Fibroblast of skin of right quadriceps (primary cell): ENCODE data around the gene CTTNBP2.

Source experiments
- DNase-seq: peaks from one replicate; pipeline ENCODE4 v3.0.0-alpha.2; 2013

Gene CTTNBP2

GRCh38 chr7:117873310-117874190 lies at the start of gene CTTNBP2:
Gene CTTNBP2 (minus strand): TSS chr7:117873441. CDS start chr7:117873415, 26 bp downstream.
- peak; percentile 28 for DNase-seq

DNA sequence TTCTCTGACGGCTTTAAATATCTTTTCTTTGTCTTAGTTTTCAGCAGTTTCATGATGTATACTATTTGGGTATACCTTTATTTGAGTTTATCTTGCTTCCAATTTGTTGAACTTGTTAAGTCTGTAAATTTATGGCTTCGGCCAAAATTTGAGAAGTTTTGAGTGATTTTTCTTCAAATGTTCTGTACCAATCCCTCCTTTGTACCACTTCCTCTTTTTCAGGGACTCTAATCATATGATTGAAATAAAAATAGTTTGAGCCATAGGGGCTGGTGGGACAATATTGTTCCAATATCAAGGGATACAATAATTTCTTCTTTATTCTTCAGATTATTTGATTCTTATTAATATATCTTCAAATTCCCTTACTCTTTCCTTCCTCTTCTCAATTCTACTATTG lies 43.1 kb upstream of the CTTNBP2 start:
- no peak for DNase-seq

DNA sequence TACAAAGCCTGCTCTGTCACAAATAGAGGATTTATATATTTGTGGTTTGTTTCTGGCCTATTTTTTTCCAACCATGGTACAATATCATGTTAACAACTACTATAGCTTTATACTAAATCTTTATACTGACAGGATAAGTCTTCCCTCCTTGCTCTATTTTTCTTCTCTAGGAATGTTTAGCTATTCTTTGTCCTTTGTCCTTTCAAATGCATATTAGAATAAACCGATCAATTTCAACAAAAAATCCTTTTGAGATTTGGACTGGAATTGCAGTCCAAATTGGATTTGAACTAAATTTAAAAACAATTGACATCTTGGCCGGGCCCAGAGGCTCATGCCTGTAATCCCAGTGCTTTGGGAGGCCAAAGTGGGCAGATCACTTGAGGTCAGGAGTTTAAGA lies 39.2 kb upstream of the CTTNBP2 start:
- DNase-seq, result no peak

DNA sequence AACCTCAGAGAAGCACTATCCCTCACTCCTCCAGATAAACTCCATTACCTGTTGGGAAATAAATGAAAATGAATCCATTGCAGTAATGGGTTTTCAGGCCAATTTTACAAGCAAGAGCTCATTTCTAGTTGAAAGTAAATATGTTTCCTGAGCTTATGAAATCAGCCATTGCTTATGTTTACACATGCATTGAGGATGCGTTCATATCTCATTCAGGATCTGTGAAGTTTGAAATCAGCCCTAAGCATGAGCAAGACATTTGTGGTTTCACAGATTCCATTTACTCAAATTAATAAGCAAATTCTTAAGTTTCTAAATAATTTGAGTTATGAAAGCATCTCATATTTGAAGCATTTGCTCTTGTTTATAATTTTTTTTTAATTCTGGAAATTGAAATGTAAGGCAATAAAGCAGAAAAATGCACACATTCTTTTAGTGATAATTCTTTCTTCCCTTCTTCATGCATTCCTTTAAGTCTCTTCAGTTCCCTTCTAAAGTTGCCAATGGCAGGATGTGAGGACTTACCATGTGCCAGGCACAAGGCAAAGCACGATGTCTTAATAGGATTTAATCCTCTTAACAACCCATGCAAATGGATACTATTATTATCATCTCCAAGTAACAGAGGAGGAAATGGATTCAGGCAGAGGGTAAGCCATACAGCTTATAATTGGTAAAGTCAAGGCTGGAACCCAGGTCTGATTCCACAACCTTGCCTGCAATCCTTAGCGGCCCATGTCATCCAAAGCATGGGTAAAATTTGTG lies 35.0 kb upstream of the CTTNBP2 start:
- no peak for DNase-seq

- no peak for DNase-seq
These were observed 33.9 kb upstream of the CTTNBP2 start for GRCh38 chr7:117907049-117907640.

DNA sequence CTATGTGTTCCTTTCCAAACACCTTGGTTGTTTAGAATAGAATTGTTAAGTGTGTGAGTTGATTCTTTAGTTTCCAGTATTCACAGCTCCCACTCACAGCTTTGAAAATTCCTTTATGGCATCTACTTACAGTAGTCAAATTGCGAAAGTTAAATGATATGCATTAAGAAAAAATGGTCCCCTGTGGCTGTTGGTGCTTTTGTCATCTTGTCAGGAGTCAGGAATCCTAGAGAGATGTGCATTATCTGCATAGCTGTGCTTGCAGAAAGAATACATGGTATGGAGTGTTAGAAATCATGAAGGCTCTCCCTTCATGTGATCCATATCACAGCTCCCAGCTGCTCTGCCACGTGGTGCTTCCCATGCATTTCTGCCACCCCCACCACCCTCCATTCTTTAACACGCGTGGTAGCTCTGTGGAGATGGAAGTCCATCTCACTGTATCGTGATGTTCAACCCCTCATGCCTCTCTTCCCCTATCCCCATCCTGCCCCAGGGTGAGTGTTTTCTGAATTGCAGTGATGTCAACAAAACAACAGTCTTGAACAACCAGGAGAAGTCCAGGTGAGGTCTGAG lies 29.2 kb upstream of the CTTNBP2 start:
- DNase-seq, result no peak

- no peak for DNase-seq
These were observed 28.0 kb upstream of the CTTNBP2 start for GRCh38 chr7:117901089-117901797.

- DNase-seq, result no peak
These were observed 23.1 kb upstream of the CTTNBP2 start for GRCh38 chr7:117896339-117896738.

DNA sequence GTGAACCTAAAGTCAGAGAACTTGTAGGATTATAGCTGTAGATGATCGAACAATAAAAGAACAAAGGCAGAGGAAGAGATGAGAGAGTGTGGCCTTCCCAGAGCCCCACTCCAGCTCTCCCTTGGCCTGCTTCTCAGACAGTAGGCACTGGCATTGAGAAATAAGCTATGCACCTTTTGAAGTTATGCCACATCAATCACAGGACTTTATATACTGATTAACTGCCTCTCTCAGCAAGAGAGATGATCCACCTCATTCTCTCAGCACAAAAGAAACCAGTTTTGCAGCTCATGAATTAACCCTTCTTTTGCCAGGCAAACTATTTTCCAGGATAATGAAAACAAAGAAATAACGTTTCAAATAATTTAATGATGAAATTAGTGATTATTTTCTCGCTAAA lies 22.0 kb upstream of the CTTNBP2 start:
- DNase-seq, result no peak

GRCh38 chr7:117894037-117894436 lies 20.8 kb upstream of the CTTNBP2 start:
- no peak for DNase-seq

DNA sequence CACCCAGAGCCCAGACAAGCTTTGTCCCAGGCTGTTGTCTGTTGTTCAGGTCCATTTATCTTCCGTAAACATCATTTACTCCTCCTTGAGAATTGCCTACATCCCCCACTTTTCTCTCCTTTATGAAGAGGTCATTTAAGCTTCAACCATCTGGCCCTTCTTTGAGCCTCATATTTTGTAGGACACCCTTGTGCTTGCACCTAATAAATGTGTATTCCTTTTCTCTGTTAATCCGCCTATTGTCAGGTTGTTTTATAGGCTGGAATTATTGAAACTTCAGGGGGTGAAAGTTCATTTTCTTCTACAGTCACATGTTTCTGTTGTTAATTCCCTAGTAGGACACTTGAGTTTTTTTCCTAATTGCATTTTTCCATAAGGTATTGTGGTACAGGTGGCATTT lies 19.6 kb upstream of the CTTNBP2 start:
- DNase-seq, result no peak

DNA sequence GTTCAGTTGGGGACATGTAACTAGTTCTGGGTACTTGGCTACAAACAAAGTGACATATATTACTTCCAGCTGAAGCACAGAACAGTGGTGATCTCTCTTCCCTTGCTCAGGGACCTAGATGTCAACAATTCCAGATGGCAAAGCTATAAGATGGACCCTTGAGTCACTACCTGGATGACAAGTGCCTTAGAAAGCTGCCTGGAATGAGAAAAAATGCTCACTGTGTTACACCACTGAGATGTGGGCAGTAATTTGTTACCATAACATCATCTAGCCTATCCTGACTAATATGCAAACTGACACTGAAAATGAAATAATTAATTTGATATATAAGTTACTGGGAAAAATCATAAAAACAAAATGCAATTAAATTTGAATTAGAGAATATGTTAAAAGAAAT lies 16.4 kb upstream of the CTTNBP2 start:
- DNase-seq, result no peak

DNA sequence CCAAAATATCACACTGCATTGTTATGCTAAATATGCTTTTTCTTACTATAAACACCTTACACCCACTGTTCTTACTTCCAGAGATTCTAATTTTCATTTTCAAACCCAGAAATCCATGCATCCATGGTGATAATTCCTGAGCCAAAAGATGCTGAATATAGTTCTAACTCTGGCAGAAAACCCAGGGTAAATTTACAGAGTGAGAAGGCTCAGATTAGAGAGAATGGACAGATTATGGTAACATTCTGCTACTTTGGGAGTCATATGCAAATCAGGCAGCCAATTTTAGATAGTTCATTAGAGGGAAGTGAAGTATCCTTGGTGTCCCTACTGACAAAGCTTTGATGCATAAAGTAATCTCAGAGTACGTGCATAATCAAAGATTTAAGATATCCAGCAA lies 15.4 kb upstream of the CTTNBP2 start:
- no peak for DNase-seq

DNA sequence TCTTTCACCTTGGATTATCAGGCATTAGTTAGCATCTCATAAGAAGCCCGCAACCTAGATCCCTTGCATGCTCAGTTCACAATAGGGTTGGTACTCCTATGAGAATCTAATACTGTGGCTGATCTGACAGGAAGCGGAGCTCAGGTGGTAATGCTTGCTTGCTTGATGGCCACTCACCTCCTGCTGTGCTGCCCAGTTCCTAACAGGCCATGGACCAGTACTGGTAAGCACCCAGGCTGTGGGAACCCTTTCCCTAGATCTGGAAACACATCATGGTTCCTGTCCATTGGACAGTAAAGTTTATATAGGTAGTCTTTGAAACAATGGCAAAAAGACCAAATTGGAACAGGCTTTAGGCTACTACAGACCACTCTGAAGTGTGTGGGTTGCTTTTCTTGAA lies 9.4 kb upstream of the CTTNBP2 start:
- no peak for DNase-seq

GRCh38 chr7:117876761-117877160 lies 3.5 kb upstream of the CTTNBP2 start:
- no peak for DNase-seq

DNA sequence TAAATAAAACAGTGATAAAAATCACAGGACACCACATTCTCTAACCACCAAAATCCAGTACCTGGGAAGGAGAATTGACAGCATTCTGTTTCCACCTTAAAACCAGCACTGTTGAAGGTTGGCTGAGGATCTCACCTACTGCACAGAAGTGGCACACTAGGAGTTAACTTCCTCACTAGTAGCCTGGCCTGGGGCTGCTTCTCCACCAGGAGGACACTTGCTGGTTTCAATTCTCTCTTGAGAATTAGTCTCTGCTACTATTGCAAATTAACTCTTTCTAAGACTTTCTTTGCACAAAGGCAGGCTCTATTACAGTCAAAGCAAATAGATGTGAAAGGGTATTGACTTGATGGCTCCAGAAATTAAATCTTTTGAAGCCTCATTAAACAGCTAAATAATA lies 2.3 kb upstream of the CTTNBP2 start:
- no peak for DNase-seq

DNA sequence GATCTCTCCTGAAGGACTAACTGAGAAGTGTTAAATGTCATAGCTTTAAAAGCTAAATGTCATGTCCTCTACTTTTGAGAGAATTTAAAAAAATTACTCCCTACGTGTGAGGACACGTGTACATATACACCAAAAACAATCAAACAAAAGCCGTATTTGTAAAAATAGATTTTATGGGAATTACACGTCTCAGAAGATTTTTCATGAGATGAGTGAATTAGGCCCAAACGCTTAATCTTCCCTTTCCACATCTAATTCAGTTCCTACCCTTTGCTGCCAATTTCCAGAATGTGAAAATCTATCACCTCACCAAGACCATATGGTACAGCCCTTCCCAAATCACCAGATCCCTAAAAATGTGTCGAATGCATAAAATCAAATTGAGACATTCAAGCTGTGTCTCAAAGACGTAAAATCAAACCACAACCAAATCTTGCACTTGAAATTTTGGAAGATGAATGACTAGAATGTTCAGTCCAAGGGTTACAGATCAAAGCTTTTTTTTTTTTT lies 1.0 kb upstream of the CTTNBP2 start:
- no peak for DNase-seq

DNA sequence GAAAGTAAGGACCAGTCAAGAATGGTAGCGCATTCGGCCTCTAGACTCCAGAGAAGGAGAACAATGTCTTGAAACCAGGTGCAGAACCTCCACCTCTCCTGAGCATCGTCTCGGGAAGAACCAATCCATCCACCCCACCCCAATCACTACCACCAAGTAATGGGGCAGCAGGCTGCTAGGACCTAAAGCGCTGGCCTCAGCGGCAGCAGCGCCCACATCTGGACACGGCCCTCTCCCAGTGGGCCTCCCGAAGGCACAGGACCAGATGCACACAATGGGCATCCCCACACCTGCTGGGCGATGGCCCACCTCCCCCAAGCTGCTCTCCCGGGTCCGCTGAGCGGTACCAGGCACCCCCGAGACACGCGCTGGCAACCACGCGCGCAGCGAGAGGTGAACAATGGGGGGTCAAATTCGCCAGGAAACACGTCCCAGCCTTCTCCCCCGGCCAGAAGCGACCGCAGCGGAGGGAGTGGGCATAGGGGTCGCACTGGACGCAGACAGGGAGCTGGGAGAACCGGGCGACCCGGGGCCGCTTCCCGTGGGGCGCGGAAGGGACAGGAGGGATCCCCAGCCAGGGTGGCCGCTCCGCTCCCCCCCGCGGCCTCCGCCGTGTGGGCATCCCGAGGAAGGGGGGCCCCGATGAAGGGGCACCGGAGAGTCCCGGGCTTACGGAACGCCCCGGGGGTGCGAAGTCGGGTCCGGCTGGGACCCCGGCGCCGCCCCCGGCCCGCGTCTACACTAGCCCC lies 506 bp downstream of the CTTNBP2 start:
- no peak for DNase-seq

GRCh38 chr7:117871778-117872538 lies 1.3 kb downstream of the CTTNBP2 start:
- DNase-seq, result no peak

- DNase-seq, result no peak
These were observed 1.9 kb downstream of the CTTNBP2 start for GRCh38 chr7:117871401-117871777.
